Activated T-cell treated with anti-CD3 and anti-CD28 coated beads for 24 hours (primary cell): ENCODE results near the gene EEF2KMT.
A peak's percentile ranks its signal among the peaks of the same experiment; 100 is the strongest.
"Not testable (repeated sequence)": the region's sequence is repeated elsewhere in the genome, so short reads cannot be mapped to it uniquely, and the experiment has no call there.

Source experiments
- DNase-seq: peaks from one replicate; pipeline ENCODE4 v3.0.0-alpha.2; 2020; ENCODE audit warnings: low read depth

EEF2KMT gene

DNA sequence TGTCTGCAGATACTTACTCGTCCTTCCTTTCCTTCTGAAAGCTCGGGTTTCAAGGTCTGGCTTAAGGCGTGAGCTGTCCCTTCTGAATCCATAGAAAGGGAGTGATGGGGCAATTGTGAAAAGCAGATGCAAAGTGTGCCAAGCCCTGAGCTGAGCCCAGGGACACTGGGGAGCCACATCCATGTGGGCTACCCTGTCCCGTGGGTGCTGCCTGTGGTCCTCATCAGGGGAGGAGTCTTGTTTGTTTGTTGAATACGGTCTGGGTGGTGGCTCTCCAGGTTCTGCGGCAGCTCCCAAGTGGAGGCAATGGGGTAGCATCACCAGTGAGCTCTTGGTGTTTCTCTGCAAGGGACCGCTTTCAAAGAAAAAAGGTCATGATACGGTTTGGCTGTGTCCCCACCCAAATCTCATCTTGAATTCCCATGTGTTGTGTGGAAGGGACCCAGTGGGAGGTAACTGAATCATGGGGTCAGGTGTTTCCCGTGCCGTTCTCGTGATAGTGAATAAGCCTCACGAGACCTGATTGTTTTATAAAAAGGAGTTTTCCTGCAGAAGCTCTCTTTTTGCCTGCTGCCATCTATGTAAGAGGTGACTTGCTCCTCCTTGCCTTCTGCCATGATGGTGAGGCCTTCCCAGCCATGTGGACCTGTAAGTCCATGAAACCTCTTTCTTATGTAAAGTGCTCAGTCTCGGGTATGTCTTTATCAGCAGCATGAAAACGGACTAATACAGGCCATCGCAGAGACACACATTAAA lies 27.0 kb downstream of the EEF2KMT start:
- no peak for DNase-seq

DNA sequence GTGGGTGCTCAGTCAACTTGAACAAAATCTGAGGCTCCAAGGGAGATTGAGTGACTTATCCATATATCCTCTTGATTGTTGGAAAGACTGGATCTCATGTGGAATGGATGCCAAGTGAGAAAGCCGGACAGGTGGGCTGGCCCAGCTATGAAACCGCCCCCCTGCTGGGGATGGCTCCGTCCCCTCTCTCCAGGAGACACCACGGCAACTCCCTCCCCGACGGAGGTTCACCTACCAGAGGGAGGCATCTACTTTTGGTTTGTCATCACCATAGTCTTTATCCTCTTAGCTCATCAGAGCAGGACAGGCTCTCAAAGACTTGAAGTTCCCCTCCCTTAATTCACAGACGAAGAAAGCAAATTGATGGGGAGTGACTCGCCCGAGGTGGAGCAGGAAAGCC lies 27.7 kb downstream of the EEF2KMT start:
- DNase-seq: no peak

DNA sequence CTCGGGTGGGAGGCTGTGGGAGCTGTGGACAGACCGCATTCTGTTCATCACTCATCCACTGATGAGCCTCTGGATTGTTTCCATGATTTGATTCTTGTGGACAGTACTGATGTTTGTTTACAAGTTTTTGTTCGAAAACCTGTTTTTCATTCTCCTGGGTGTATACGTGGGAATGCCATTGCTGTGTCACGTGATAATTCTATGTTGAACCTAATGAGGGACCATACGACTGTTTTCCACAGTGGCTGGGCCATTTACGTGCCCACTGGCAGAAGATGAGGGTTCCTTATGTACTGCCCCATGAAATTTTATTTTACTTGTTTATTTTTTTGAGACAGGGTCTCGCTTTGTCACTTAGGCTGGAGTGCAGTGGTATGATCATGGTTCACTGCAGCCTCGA lies 28.5 kb downstream of the EEF2KMT start:
- DNase-seq: no peak

DNA sequence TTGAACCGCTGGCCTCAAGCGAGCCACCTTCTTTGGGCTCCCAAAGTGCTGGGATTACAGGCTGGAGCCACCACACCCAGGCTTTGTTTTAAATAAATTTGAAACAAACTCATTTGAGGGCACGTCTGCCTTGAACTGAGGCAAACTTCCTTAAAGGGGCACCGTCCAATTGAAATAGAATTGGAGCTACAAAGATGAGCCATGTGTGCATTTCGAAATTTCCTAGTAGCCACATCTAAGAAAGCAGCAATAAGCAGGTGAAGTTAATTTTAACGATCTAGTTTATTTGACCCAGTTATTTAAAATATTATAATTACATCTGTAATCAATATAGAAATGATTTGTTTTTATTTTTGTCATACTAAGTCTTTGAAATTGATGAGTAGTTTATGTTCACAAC lies 31.1 kb downstream of the EEF2KMT start:
- no peak for DNase-seq

DNA sequence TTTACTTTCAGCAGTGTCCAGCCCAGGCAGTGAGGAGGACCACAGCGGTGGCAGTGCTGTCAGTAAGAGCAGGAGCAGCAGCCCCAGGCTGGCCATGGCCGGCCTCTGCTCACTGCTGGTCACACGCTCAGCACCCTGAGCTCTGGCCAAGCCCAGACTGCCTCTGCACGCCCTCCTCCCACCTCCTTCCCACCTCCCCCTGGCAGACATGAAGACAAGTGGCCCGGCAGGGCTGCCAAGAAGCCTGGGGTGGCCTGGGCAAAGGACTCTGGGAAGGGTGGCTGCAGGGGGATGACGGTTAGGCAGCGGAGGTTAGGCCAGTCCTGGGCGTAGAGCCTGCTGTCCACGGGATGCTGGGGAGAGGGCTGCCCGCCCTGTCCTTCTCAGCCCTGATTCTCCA lies 31.8 kb downstream of the EEF2KMT start, which contains the start of gene C16orf89:
Gene C16orf89 (minus strand): TSS at position 144 of the 400 bp plus-strand sequence. CDS start 48 bp downstream, at position 96.
- DNase-seq: no peak

DNA sequence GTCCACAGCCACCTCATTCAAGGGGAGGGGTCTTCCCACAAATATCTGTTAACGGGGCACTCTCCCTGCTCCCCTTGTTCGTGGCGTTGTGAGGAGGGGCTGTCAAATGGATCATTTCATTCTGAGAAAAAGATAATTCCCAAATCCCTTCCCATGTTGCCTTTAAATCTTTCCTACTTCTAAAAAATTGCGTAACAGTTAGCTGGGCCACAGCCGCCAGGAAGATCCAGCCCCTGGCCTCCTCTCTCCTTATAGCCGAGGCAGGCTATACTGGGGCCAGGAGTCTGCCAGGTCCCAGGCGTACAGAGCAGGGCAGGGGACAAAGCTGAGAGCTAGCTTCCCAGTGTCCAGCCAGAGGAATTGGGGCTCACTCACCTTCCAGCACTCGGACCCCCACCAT lies 32.3 kb downstream of the EEF2KMT start:
- no peak for DNase-seq

DNA sequence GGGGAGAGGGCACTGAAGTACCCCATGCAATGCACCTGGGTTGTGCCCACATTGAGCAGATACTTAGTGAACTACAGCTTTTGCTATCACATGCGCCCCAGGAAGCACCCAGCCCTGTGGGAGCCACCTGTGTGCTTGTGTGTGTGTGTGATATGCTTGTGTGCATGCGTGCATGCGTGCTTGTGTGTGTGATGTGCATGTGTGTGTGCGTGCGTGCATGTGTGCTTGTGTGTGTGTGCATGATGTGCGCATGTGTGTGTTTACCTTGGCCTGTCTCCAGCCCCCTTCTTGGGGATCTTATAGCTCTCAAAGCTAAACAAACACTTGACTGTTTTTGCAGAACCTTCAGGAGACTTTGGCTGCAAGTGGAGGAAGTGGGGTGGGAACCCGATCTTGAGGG lies 32.7 kb downstream of the EEF2KMT start:
- DNase-seq: no peak

DNA sequence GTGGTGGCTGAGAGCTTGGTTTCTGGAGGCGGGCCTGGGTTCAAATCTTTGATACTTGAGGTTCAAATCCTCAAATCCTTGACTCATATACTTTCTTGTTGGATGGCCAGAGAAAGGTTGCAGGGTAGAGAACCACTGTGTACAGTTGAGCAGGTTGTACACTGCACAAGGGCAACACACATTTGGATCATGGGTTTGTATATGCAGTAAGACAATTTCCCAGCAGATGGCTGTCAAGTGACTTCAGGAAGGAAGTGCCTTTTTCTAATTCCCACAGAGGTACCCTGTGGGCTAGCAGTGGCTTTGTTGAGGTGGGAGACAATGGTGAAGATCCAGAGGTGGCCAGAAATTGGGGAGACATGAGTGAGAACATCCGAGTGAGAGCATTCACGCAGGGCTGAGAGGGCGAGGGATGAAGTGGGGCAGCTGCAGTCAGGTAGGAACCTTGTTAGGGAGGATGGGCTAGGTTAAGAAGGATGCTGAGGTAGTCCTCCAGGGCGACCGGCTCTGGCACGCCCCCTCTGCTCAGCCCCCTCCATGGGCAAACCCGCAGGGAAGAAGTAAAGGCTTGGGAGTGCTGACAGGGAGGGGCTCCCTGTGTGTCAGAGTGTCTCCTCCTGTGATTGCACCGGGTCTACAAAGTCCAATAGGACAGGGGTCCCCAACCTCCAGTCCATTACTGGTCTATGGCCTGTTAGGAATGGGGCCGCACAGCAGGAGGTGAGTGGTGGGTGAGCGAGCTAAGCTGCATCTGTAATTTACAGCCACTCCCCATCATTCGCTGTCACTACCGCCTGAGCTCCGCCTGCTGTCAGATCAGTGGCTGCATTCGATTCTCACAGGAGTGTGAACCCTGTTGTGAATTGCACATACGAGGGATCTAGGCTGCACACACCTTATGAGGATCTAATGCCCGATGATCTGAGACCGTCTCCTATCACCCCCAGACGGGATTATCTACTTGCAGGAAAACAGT lies 34.5 kb downstream of the EEF2KMT start:
- DNase-seq: no peak

DNA sequence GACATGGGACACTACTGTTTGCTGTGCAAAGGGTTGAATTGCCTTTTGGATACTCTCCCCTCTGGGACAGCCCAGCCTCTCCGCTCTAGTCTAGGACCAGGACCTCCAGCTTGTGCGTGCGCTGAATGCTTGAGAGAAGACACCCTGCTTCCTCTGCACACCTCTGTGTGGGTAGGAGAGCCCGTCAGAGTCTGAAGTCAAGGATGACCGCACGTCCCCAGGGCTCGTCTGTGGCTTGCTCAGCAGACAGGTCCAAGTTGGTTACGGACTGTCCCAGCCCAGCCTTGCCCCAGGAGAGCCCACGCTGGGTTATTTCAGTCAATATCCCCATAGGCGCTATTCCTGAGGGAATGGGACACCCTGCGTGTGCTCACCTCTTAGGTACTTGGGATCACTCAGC lies 35.5 kb downstream of the EEF2KMT start:
- DNase-seq: no peak

DNA sequence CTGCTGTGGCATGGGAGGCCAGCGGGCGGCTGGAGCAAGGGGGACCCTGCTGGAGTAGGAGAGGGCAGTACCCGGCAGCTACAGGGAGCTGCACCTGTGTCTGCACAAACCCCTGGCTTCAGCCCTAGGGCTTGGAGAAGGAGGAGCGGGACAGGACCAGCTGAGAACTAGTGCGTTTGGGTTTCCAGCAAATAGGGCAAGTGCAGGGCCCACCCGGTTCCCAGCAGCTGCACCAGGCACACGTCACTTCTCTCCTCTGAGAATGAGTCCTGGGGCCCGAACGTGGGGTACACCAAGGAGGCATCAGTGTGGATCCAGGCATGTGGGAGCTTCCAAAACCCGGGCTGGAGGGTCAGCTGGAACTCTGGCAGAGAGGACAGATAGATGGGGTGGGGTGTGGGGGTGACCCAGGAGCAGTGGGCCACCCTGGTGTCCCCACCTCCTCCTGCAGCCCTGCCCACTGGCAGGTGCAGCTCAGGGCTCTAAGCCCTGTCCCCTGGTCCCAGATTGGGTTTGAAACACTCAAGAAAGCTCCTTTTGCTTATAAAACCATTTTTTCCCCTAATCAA lies 37.4 kb downstream of the EEF2KMT start:
- no peak for DNase-seq

DNA sequence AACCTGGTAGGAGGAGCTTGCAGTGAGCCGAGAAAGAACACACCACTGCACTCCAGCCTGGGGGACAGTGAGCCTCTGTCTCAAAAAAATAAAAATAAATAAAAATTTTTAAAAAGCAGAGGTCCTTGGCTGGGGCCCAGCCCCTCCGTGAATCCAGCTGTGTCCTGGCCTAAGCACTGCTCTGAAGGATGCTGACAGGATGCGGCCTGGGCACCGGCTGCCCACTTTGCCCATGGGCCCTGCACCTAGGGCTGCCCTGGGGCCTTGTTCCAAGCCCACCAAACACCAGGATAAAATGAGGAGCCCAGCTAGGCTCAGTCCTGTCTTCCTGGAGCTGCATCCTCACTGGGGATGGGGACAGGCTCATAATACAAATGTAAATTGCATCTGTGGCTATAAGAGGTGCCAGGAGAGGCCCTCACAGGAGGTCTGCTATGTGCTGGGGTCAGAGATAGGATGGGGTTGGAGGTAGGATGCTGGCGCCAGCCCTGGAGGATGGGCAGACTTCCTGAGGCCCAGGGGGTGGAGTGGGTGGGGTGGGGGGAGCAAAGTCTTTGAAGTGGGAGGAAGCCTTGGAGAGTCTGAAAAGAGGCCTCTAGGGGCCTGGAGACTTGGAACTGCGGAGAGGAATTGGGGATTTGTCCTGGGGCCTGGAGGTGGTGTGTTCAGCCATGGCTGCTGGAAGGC lies 38.1 kb downstream of the EEF2KMT start:
- DNase-seq: no peak

DNA sequence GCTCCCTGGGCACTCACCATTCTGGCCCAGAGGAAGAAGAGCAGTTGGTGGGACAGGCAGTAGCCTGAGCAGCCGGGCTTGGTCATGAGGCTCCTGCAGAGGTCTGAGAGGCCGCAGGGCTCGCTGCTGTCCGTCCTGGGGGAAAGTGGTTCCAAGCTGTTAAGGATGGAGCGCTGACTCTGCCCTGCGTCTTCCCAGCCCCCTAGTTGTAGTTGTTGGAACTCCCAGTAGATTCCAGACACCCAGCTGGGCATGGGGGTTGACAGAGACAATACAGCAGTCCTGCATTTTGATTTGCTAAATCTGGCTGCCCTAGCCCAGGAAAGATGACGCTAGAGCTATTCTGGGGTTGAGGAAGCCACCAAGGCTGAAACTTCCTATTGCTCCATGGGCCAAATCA lies 39.1 kb downstream of the EEF2KMT start:
- DNase-seq: no peak

DNA sequence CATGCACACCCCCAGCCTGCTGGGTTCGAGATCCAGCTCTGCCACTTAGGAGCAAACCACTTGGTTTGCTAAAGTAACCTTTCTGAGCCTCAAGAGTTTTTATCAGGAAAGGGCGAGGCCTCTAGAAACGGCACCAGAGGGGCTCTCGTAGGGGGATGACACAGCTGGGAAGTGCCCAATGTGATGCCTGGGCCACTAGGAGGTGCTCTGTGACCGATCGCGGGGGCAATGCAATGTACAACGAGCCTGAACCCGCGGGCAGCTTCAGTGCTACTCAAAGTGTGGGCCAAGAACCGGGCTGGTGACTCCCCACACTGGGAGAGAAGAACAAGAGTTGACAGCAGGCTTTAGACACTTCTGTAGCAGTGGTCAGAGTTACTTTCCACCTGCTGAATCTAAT lies 41.2 kb downstream of the EEF2KMT start:
- peak; percentile 29 for DNase-seq

DNA sequence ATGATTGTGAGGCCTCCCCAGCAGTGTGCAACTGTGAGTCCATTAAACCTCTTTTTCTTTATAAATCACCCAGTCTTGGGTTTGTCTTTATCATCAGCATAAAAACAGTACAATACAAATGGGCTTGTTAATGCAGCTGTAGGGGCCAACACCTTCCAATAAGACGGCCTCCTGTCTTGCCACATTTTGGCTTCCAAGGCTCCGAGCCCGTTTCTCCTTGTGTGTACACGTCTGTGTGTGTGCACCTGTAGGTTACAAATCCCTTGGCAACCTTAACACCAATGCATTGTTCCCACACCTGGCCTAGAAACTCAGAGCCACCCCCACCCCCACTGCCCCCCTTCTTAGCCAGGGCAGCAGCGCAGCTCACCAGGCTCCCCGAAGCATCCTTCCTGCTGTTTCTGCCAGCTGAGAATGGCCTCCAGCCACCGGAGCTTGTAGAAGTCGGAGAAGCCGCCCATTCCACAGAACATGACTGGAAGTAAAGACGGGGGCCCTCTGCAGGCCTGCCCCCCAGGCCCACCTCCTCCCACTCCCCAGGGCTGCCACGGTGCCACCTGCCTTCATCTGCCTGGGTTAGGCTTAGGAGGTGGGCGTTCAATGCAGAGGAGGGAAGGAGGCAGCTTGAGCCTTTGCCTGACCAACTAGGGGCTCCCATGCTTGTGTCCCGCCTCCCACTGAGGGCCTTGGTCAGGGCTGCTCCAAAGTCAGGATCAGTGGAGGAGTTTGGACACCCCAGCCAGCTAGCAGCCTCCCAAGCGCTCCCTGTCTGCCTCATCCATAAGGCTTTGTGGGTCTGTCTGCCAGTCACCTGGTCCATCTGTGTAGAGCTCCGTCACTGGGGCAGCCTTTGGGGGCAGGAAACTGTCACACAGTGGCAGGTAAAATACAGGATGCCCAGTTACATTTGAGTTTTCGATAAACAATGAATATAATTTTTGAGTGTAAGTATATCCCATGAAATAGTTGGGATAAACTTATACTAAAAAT lies 42.4 kb downstream of the EEF2KMT start:
- DNase-seq: no peak

DNA sequence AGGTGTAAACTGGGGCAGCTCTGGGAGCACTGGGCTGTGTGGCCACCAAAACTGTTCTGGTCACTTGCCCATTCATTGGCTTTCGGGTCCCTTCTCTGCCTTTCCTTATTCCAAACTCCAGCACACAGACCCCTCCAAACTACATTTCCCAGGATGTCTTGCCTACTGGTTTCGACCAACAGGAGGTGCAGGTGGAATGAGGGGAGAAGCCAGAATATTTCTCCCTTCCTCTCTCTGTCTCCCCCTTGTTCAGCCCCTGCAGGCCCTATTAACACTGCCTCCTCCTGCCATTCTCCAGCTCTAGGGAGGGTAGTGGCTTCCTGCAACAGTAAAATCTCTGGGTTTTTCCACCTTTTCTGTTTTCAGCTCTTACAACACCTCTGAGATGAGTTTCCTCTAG lies 50.7 kb downstream of the EEF2KMT start:
- DNase-seq: no peak

DNA sequence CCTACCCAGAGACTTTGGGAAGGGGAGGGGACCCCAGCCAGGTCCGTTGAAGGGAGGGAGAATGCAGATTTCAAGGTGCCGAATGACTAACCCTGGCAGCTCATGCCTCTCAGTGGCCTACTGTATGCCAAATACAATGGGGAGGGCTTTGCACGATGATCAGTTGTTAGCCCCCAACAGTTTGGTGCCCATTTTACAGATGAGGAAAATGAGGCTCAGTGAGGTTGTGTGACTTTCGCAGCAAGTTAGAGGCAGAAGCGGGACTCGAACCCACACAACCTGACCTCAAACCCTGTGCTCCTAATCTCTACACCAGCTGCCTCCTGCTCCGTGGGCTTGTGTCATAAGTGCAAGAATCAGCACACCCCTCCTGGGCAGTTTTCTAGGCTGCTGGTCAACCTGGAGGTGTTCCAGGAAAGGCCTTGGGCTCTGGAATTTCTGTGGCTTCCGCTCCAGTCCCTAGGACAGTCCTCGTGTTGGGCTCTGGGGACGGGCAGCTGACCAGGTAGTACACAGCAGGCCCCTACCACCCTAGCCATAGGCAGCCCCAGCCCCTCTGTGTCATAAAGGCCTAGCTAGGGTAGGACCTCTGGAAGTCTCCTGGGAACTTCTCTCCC lies 52.0 kb downstream of the EEF2KMT start:
- no peak for DNase-seq

DNA sequence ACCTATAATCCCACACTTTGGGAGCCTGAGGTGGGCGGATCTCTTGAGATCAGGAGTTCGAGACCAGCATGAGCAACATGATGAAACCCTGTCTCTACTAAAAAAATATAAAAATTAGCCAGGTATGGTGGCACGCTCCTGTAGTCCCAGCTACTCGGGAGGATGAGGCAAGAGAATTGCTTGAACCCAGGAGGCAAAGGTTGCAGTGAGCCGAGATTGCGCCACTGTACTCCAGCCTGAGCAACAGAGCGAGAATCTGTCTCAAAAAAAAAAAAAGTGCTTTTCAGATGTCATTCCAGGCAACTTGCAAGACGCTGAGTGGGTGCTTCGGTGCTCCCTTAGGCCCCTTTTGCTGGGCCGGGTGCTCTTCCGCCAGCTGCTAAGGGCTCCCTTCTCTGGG lies 53.0 kb downstream of the EEF2KMT start:
- not testable (repeated sequence) for DNase-seq

DNA sequence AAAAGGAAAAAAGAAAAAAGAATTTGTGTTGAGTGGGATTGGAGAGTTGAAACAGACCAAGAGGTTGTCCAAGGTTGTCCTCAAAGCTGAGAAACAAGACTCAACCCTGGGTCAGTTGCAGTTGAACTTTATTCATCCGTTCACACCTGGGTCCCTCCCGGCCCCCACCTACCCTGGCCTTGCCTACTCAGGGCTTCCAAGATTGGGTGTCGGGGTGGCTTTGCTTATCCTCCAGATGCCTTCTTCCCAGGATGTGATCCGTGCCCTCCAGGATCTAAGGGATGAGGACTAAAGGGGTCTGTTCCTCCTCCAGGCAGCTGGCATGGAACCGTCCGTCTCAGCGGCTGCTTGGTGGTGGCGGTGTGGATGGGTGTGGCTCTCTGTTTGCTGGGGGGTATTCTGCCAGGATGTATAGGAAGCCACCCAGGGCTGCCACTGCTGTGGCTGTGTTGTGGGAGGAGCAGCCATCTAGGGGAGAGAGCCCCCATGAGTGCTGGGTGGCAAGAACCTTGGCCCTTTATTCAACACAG lies 53.5 kb downstream of the EEF2KMT start:
- no peak for DNase-seq

DNA sequence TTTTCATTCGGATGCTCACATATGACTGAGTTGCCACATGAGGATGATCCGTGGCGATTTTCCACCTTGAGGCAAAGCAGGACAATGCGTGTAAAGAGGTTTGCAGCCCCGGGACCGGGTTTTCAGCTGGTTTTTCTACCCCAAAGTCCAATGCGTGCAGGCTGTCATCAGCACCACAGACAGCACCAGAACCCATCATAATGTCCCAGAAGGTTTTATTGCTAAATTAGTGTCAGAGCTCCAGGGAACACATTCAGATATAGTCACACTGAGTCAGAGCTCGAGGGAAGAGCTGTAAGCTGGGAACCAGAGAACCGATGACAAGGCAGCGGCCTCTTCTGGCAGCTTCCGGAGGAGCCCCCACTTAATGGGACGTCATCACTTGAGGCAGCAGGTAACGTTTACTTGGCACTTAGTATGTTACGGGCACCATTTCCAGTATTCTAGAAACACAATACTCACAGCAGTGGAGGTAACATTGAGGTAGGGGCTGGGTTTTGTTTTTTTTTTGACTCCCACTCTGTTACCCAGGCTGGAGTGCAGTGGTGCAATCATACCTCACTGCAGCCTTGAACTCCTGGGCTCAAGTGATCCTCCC lies 54.9 kb downstream of the EEF2KMT start:
- DNase-seq: no peak
